Embryonic facial prominence (tissue), 1 donor: ENCODE results near the gene ATRIP.
A peak's percentile ranks its signal among the peaks of the same experiment; 100 is the strongest.
"Not testable (repeated sequence)": the region's sequence is repeated elsewhere in the genome, so short reads cannot be mapped to it uniquely, and the experiment has no call there.

Source experiments
- DNase-seq: peaks from one replicate; pipeline ENCODE4 v3.0.0-alpha.2; 2016; ENCODE audit errors: extremely low spot score

ATRIP gene

GRCh38 chr3:48436855-48437254, 9.7 kb upstream of the ATRIP start:
- no peak for DNase-seq

GRCh38 chr3:48437812-48438211, 8.7 kb upstream of the ATRIP start:
- no peak for DNase-seq

DNA sequence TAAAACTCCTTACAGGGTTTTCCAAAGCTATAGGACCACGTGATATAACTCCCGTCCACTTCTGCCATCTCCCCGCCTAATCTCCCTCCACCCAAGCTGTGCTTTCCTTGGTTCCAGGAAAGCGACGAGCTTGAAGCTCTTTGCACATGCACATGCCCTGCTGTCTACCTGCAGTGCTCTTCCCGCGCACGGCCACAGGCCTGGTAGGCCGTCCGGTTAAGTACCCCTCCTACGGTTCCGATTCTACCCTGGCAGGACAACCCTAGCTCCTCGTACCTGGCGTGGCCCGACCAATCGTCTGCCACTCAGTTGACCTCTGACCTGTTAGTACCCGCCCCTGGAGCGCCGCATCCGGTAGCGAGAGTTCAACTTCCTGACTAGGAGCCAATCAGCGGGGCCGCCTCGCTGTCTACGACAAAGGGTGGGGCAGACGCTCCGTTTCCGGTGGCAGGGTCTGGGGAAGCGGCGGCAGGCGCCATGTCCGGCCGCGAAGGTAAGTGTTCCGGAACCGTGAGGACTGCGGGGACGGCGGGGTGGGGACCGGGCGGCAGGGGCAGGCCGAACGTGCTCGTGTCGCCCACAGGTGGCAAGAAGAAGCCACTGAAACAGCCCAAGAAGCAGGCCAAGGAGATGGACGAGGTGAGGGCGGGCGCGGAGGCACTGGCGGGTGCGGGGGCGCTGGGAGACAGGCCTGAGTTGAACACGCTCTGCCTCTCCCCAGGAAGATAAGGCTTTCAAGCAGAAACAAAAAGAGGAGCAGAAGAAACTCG, 6.5 kb upstream of the ATRIP start, which contains the start of the genes CCDC51 and TMA7:
Gene CCDC51 (minus strand): TSS at position 300 of the 770 bp plus-strand sequence. CDS start 4,991 bp downstream, outside the sequence.
Gene TMA7 (plus strand): TSS at position 438 of the 770 bp plus-strand sequence. CDS start 40 bp downstream, at position 478.
- DNase-seq = peak; percentile 95

GRCh38 chr3:48440590-48440958, 6.0 kb upstream of the ATRIP start:
- DNase-seq = no peak

GRCh38 chr3:48441940-48442339, 4.6 kb upstream of the ATRIP start:
- no peak for DNase-seq

- no peak for DNase-seq
Measured at GRCh38 chr3:48445277-48445882, 1.2 kb upstream of the ATRIP start.

DNA sequence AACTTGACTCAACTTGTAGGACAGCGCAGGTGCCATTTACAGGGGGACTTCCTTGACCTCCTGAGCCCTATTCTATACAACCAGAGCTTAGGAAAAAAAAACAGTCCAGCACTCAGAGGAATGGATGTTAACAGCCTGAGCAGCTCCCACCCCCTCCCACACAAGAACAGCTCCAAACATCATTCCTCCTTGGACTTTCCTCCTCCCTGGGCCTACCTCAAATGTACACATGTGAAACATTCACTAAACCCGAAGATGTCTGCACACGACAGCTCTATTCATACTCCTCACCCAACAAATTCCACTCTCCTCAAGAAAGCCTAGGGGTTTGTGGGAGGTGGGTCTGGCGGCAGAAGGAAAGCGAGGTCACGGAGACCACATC, 503 bp upstream of the ATRIP start:
- no peak for DNase-seq

DNA sequence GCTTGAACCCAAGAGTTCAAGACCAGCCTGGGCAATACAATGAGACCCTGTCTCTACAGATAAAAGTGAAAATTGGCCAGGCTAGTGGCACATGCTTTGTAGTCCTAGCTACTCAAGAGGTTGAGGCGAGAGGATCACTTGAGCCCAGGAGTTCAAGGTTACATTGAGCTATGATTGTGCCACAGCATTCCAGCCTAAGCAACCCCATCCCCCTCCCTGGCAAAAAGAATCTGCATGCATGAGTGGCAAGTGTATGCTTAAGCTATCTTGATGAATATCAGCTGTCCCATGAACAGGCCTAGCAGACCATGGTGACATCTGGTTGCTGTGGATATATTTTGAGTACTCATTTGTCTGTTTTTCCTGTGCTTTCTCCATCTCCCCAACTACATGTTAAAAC, 4.7 kb downstream of the ATRIP start:
- no peak for DNase-seq

GRCh38 chr3:48456456-48456855, 9.9 kb downstream of the ATRIP start:
- no peak for DNase-seq

DNA sequence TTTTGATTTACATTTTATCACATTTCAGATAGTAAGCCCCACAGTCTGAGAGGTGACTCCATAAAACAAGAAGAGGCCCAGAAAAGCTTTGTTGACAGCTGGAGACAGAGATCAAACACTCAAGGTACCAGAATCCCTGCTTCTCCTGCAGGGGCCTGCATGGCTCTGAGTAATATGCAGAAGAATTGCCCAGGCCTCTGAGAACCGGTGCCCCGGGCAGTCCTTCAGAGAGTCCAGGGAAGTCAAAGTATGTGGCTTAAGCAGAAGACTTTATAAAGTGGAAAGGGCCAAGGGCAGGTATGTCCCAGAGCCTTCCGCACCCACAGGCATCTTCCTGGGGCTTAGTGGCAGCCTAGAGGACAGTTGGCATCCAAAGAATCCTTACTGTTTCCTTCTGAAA, 12.8 kb downstream of the ATRIP start:
- DNase-seq = no peak

DNA sequence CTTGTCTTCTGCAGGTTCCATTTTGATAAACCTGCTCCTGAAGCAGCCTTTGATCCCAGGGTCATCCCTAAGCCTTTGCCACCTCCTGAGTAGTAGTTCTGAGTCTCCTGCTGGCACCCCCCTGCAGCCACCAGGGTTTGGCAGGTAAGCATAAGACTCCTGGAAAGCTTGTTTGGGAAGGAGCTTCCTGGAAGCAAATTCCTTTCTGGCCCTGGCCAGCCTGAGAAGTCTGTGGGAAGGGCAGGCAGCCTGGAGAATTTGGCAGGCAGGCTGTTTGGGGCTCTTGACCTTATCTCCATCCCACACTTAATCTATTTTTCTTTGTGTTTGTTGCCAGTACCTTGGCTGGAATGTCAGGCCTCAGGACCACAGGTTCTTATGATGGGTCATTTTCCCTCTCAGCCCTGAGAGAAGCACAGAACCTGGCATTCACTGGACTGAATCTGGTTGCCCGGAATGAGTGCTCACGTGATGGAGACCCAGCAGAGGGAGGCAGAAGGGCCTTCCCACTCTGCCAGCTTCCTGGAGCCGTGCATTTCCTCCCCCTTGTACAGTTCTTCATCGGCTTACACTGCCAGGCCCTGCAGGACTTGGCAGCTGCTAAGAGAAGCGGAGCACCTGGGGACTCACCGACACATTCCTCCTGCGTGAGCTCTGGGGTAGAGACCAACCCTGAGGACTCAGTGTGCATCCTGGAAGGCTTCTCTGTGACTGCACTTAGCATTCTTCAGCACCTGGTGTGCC, 13.4 kb downstream of the ATRIP start:
- DNase-seq = no peak

DNA sequence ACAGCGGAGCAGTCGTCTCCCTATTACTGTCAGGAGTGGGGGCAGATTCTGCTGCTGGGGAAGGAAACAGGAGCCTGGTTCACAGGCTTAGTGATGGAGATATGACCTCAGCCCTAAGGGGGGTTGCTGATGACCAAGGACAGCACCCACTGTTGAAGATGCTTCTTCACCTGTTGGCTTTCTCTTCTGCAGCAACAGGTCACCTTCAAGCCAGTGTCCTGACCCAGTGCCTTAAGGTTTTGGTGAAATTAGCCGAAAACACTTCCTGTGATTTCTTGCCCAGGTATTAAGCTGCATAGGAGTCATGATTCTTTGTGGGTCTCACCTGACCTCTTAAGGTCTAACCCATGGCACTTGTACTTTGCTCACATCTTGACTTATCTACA, 14.0 kb downstream of the ATRIP start:
- no peak for DNase-seq

- DNase-seq = not testable (repeated sequence)
Measured at GRCh38 chr3:48461767-48462166, 15.2 kb downstream of the ATRIP start.

DNA sequence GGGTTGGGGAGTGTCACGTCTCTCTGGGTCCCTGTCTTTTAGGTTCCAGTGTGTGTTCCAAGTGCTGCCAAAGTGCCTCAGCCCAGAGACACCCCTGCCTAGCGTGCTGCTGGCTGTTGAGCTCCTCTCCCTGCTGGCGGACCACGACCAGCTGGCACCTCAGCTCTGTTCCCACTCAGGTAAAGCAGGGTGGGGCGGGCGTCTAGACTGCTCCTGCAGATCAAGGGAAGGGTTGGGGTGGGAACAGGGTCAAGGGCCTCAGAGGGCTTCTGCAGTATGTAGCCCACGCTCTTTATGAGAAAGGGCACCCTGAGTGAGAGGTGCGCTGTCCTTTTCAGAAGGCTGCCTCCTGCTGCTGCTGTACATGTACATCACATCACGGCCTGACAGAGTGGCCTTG, 17.2 kb downstream of the ATRIP start:
- DNase-seq = no peak

GRCh38 chr3:48464713-48465221, 18.2 kb downstream of the ATRIP start:
- no peak for DNase-seq

DNA sequence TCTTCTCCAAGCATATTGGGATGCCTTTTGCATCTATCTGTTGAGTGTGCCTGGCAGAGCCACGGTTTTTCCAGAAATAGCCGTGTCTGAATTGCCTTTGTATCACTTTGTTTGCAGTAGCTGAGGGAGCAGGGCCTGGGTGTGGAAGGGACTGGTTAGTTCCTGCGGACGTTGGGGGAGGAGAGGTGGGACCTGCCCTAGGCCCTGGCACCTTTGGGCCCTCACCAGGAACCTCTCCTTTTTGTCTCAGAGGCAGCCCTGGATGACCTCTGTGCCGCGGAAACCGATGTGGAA, 18.6 kb downstream of the ATRIP start:
- no peak for DNase-seq

DNA sequence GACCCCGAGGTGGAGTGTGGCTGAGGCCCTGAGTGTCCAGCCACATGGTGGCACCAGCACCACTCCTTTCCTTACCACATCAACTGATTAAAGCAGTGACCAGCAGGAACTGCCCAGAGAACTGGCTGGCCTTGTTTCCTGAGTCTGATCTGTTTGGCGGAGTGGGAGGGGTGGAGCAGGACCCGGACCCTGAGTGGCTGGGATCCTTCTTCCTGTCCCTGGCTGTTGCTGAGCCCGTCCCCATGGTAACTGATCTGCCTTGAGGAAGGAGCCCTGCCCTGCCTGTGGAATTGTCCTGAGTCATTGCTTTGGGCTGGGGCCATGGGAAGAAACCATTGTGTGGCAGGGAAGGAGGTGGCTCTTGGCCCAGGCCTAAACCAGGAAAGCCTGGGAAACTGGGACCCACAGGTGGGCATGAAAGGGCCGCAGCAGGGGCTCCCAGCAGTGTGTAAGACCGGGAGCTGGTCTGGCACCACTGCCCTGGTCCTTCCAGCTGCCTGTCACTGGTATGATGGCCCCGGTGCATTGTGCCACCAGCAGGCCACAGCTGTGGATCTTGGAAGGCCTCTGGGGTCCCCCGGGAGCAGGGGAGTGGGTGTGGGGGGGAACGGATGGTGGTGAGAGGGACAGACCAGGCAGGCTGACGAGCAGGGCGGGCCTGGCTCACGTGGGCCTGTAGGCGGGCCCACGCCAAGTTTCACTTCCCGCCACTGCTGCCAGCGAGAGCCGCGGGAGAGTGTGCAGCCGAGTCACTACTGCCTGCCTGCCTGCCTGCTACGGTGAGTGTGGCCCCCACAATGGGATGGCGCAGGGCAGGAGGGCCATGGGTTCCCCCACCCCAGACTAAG, 19.2 kb downstream of the ATRIP start:
- peak; percentile 88 for DNase-seq

GRCh38 chr3:48466386-48467109, 20.0 kb downstream of the ATRIP start:
- DNase-seq = no peak

DNA sequence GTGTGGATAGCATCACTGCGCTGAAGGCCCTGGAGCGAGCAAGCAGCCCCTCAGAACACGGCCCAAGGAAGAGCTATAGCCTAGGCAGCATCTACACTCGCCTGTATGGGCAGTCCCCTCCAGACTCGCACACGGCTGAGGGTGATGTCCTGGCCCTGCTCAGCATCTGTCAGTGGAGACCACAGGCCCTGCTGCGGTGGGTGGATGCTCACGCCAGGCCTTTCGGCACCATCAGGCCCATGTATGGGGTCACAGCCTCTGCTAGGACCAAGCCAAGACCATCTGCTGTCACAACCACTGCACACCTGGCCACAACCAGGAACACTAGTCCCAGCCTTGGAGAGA, 20.5 kb downstream of the ATRIP start:
- DNase-seq = no peak

DNA sequence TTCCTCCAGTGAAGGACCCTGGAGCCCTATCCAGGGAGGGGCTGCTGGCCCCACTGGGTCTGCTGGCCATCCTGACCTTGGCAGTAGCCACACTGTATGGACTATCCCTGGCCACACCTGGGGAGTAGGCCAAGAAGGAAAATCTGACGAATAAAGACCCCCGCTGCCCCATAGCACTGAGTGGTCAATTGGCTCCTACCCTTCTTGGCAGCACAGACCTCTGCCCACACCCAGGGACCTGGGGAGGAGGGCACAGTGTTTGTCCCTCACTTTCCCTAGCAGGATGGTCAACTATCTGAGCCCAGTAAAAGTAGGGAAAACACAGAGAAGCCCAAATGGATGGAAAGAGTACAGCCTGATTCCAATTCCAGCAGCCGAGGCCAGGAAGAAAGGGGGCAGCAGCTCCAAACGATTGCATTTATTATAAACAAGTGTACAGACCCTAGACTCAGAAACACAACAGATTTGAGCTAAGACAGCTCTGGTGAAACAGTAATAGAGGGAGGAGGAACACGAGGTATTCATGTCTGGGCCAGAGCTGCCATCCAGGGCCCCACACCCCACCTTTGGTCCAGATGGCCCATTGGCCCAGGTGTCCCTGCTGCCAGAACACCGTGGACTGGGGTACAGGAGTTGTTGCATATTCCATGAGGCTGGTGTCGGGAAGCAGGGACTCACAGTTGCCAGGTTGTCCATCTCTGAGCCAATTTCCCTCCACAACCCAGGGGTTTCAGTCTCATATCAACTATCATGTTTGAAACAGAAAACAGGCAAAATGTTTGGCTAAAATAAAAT, 21.1 kb downstream of the ATRIP start:
- DNase-seq = no peak
